Measurements from ENCODE around the gene GALM.
"Not testable (repeated sequence)": the region's sequence is repeated elsewhere in the genome, so short reads cannot be mapped to it uniquely, and the experiment has no call there.

The GALM gene

GRCh38 chr2:38682008-38682575, 16.2 kb downstream of the GALM start:
- DNase-seq (ENCODE audit: low read depth) = no peak

GRCh38 chr2:38682620-38683019, 16.7 kb downstream of the GALM start:
- not testable (repeated sequence) for DNase-seq (ENCODE audit: low read depth)

- DNase-seq (ENCODE audit: low read depth) = no peak
These were observed 17.9 kb downstream of the GALM start for GRCh38 chr2:38683766-38684165.

GRCh38 chr2:38685116-38685735, 19.3 kb downstream of the GALM start:
- no peak for DNase-seq (ENCODE audit: low read depth)

- DNase-seq (ENCODE audit: low read depth) = no peak
These were observed 24.8 kb downstream of the GALM start for GRCh38 chr2:38690499-38691420.

- DNase-seq (ENCODE audit: low read depth) = no peak
These were observed 26.1 kb downstream of the GALM start for GRCh38 chr2:38691994-38692393.

GRCh38 chr2:38692636-38693318, 26.9 kb downstream of the GALM start:
- no peak for DNase-seq (ENCODE audit: low read depth)

- DNase-seq (ENCODE audit: low read depth) = no peak
These were observed 31.4 kb downstream of the GALM start for GRCh38 chr2:38697116-38697840.

- no peak for DNase-seq (ENCODE audit: low read depth)
These were observed 32.6 kb downstream of the GALM start for GRCh38 chr2:38698467-38699003.

GRCh38 chr2:38700113-38700785, 34.3 kb downstream of the GALM start:
- DNase-seq (ENCODE audit: low read depth) = no peak

- DNase-seq (ENCODE audit: low read depth) = no peak
These were observed 35.1 kb downstream of the GALM start for GRCh38 chr2:38700881-38701458.

GRCh38 chr2:38701542-38701941, 35.6 kb downstream of the GALM start:
- DNase-seq (ENCODE audit: low read depth) = no peak

GRCh38 chr2:38702413-38702812, 36.5 kb downstream of the GALM start:
- DNase-seq (ENCODE audit: low read depth) = no peak

- DNase-seq (ENCODE audit: low read depth) = not testable (repeated sequence)
These were observed 37.4 kb downstream of the GALM start for GRCh38 chr2:38703336-38703735.

GRCh38 chr2:38704664-38705063, 38.8 kb downstream of the GALM start:
- DNase-seq (ENCODE audit: low read depth) = no peak

- DNase-seq (ENCODE audit: low read depth) = no peak
These were observed 41.0 kb downstream of the GALM start for GRCh38 chr2:38706846-38707345.

GRCh38 chr2:38708491-38708890, 42.6 kb downstream of the GALM start:
- DNase-seq (ENCODE audit: low read depth) = not testable (repeated sequence)

GRCh38 chr2:38708900-38709566, 43.1 kb downstream of the GALM start:
- DNase-seq (ENCODE audit: low read depth) = no peak

GRCh38 chr2:38709567-38710194, 43.8 kb downstream of the GALM start:
- DNase-seq (ENCODE audit: low read depth) = no peak

All from stimulated activated CD8-positive, alpha-beta memory T cell treated with anti-CD3 and anti-CD28 coated beads, Interleukin-12 subunit alpha, Interleukin-12 subunit beta, amount 100 ng/mL, for 4 hours (primary cell).